Prostate gland (tissue), 2 donors: ENCODE measurements around the gene CHTF18. TPM values are rescaled to one million over a fixed set of nuclear protein-coding genes. Genes with fewer than 3 reads are reported as not detected.

Experiments
- DNase-seq: peaks from one replicate; pipeline ENCODE4 v3.0.0-alpha.2; 2019; ENCODE audit warnings: low spot score
- H3K27ac ChIP-seq, 2 donors: fragments of 200-600 bp; sonication (generic); 2 replicates each; pipeline ENCODE4 v1.5.1; 2017 to 2019
- H3K27me3 ChIP-seq: fragments of 200-600 bp; sonication (generic); replicated peaks from 2 replicates; pipeline ENCODE4 v1.5.1; 2019; ENCODE audit not compliant: insufficient read depth
- H3K36me3 ChIP-seq, 2 donors: fragments of 200-600 bp; sonication (generic); 1 replicate in 1 of 2; 2 replicates in 1 of 2; pipeline versions ENCODE4 v1.5.1 to v1.8.1; 2017 to 2019
- H3K4me1 ChIP-seq: fragments of 200-600 bp; sonication (generic); replicated peaks from 2 replicates; pipeline ENCODE4 v1.5.1; 2019
- H3K4me3 ChIP-seq, 2 donors: fragments of 200-600 bp; sonication (generic); 2 replicates each; pipeline ENCODE4 v1.5.1; 2017 to 2019
- H3K9me3 ChIP-seq: fragments of 200-600 bp; sonication (generic); 2 replicates; pipeline ENCODE4 v1.5.1; 2017
- POLR2A ChIP-seq: fragments of 450-650 bp; IDR thresholded peaks from one replicate; pipeline ENCODE4 v1.6.1; 2016; ENCODE audit warnings: antibody characterized with exemption, mild to moderate bottlenecking
- POLR2AphosphoS5 ChIP-seq: sonication (generic); formaldehyde crosslinking; IDR thresholded peaks from one replicate; pipeline ENCODE4 v1.6.1; 2017; ENCODE audit warnings: antibody characterized with exemption
- WGBS: methylation state at CpG from one replicate; pipeline ENCODE4 v1.1.5; 2018; 5-methylcytosine and 5-hydroxymethylcytosine counted together
- intact Hi-C: fragments of 100-400 bp; cut with DNase I; formaldehyde crosslinking; loops from one replicate; pipeline ENCODE4 v1.14.2; 2022
- total RNA-seq, 2 donors: library from RNA; depleted of rRNA; stranded (reverse); fragments of >200 nt; gene quantifications; one replicate each; pipeline ENCODE4 v1.1.0, GENCODE V29; 2016
- TF ChIP-seq, protein P1 (sequence below), 4 experiments: fragments of 200-600 bp in 2 of 4; fragments of 450-650 bp in 2 of 4; sonication (generic) in 2 of 4; IDR thresholded peaks; 1 replicate in 3 of 4; 2 replicates in 1 of 4; pipeline ENCODE4 v1.5.1; 2016 to 2019; ENCODE audit warnings: antibody characterized with exemption in 4 of 4, mild to moderate bottlenecking in 2 of 4, moderate library complexity in 2 of 4

The CHTF18 gene
- total RNA-seq, 2 donors from 2014 or later = 7.8 to 57.5 TPM

- H3K4me3 ChIP-seq = no peak overlapping the region
- intact Hi-C loops = no loop called here
- H3K9me3 ChIP-seq = no peaks in the 10 kb centered on the region
- H3K4me1 ChIP-seq = no peaks in the 10 kb centered on the region
- DNase-seq = no peak
- no peaks in the 10 kb centered on the region for H3K36me3 ChIP-seq
- TF ChIP-seq POLR2A = no peak
- TF ChIP-seq, protein P1, sequence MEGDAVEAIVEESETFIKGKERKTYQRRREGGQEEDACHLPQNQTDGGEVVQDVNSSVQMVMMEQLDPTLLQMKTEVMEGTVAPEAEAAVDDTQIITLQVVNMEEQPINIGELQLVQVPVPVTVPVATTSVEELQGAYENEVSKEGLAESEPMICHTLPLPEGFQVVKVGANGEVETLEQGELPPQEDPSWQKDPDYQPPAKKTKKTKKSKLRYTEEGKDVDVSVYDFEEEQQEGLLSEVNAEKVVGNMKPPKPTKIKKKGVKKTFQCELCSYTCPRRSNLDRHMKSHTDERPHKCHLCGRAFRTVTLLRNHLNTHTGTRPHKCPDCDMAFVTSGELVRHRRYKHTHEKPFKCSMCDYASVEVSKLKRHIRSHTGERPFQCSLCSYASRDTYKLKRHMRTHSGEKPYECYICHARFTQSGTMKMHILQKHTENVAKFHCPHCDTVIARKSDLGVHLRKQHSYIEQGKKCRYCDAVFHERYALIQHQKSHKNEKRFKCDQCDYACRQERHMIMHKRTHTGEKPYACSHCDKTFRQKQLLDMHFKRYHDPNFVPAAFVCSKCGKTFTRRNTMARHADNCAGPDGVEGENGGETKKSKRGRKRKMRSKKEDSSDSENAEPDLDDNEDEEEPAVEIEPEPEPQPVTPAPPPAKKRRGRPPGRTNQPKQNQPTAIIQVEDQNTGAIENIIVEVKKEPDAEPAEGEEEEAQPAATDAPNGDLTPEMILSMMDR (IDR thresholded peaks at IDR 0.05) = no peak
- no peak for TF ChIP-seq POLR2AphosphoS5
- no peaks in the 10 kb centered on the region for H3K27me3 ChIP-seq
- no peak overlapping the region for H3K27ac ChIP-seq
- WGBS = 77% methylated on average over 27 of the region's 27 CpGs
Measured at GRCh38 chr16:841455-842060, 53.1 kb downstream of the CHTF18 start.

DNA sequence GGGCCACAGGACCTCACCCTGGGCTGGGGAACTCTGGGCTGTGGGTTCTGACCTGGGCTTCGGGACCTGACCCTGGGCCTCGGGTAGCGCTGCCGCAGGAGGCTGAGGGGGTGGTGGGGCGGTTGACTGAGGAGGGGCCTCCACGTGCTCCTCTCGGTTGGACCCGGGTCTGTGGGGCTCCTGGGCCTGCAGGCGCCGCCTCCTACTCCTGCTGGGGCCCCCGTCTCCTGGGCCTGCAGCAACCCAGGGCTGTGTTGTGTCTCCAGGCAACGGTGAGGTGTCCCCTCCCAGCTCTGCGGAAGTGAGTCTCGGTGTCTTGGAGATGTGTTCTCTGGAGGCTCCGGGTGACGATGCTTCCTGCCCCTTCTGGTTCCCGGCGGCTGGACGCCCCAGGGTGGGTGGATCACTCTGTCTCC, 53.6 kb downstream of the CHTF18 start:
- 34% methylated on average over 19 of the region's 19 CpGs for WGBS
- no peak overlapping the region for H3K27ac ChIP-seq
- DNase-seq = no peak
- intact Hi-C loops = no loop called here
- H3K4me1 ChIP-seq = no peaks in the 10 kb centered on the region
- no peaks in the 10 kb centered on the region for H3K9me3 ChIP-seq
- H3K4me3 ChIP-seq = no peak overlapping the region
- no peaks in the 10 kb centered on the region for H3K27me3 ChIP-seq
- H3K36me3 ChIP-seq = no peaks in the 10 kb centered on the region
- TF ChIP-seq POLR2A = no peak
- TF ChIP-seq, protein P1 (IDR thresholded peaks at IDR 0.05) = no peak

GRCh38 chr16:842711-843560, 54.5 kb downstream of the CHTF18 start:
- H3K4me1 ChIP-seq = no peaks in the 10 kb centered on the region
- intact Hi-C loops = no loop called here
- TF ChIP-seq POLR2AphosphoS5 = no peak
- TF ChIP-seq, protein P1 (IDR thresholded peaks at IDR 0.05) = no peak
- no peak for TF ChIP-seq POLR2A
- H3K9me3 ChIP-seq = no peaks in the 10 kb centered on the region
- no peak overlapping the region for H3K4me3 ChIP-seq
- H3K27ac ChIP-seq = no peak overlapping the region
- H3K27me3 ChIP-seq = no peaks in the 10 kb centered on the region
- H3K36me3 ChIP-seq = no peaks in the 10 kb centered on the region
- no peak for DNase-seq
- 82% methylated on average over 33 of the region's 33 CpGs for WGBS

DNA sequence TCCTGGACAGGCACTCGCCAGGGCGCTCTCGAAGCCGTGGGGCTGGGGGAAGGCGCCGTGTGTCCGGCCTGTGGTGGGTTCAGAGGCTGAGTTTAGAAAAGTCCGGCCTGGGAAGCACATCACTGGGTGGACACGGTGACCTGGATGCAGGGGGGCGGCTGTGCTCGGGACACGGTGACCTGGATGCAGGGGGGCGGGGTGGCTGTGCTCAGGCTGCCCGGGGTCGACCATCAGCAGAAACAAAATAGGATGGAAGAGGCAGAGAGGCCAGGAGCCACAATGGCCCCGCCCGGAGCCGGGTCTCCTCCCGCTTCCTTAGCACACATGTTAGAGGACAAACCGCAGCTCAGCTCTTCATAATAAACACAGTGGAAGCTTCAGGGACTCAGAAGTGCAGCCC, 55.4 kb downstream of the CHTF18 start:
- intact Hi-C loops = no loop called here
- TF ChIP-seq POLR2A = no peak
- no peak for TF ChIP-seq POLR2AphosphoS5
- TF ChIP-seq, protein P1 (IDR thresholded peaks at IDR 0.05) = no peak
- Histone ChIP-seq H3K4me1 (no peaks in the 10 kb centered on the region), H3K9me3 (no peaks in the 10 kb centered on the region), H3K27me3 (no peaks in the 10 kb centered on the region), H3K27ac (no peak overlapping the region), H3K36me3 (no peaks in the 10 kb centered on the region), H3K4me3 (no peak overlapping the region)
- WGBS = 87% methylated on average over 20 of the region's 20 CpGs
- DNase-seq = no peak
